Ecto neural progenitor cell (in vitro differentiated cells): ENCODE measurements around the gene SLC6A2.

Experiments
- DNase-seq: peaks from one replicate; pipeline ENCODE4 v3.0.0-alpha.2; 2018; ENCODE audit warnings: low spot score

The SLC6A2 gene

GRCh38 chr16:55647798-55648197, 8.0 kb upstream of the SLC6A2 start:
- no peak for DNase-seq

- DNase-seq = peak; percentile 26
Measured at GRCh38 chr16:55651841-55652824, 3.7 kb upstream of the SLC6A2 start.

GRCh38 chr16:55653106-55653505, 2.7 kb upstream of the SLC6A2 start:
- DNase-seq = no peak

GRCh38 chr16:55655381-55655896, 349 bp upstream of the SLC6A2 start:
- DNase-seq = no peak

GRCh38 chr16:55656691-55657092, 904 bp downstream of the SLC6A2 start:
- DNase-seq = no peak

- no peak for DNase-seq
Measured at GRCh38 chr16:55657616-55658015, 1.8 kb downstream of the SLC6A2 start.

- no peak for DNase-seq
Measured at GRCh38 chr16:55658898-55659420, 3.2 kb downstream of the SLC6A2 start.

- no peak for DNase-seq
Measured at GRCh38 chr16:55660026-55660425, 4.2 kb downstream of the SLC6A2 start.

GRCh38 chr16:55660828-55661227, 5.0 kb downstream of the SLC6A2 start:
- DNase-seq = no peak

- no peak for DNase-seq
Measured at GRCh38 chr16:55661941-55662643, 6.3 kb downstream of the SLC6A2 start.

- DNase-seq = no peak
Measured at GRCh38 chr16:55662644-55663031, 6.8 kb downstream of the SLC6A2 start.

GRCh38 chr16:55663225-55663624, 7.4 kb downstream of the SLC6A2 start:
- no peak for DNase-seq

GRCh38 chr16:55663765-55664677, 8.2 kb downstream of the SLC6A2 start:
- no peak for DNase-seq

- DNase-seq = no peak
Measured at GRCh38 chr16:55664786-55665407, 9.1 kb downstream of the SLC6A2 start.

GRCh38 chr16:55665511-55665910, 9.7 kb downstream of the SLC6A2 start:
- DNase-seq = no peak

- no peak for DNase-seq
Measured at GRCh38 chr16:55666012-55666411, 10.2 kb downstream of the SLC6A2 start.

- no peak for DNase-seq
Measured at GRCh38 chr16:55667753-55668152, 12.0 kb downstream of the SLC6A2 start.

GRCh38 chr16:55668340-55669281, 12.8 kb downstream of the SLC6A2 start:
- DNase-seq = no peak

GRCh38 chr16:55671206-55671973, 15.6 kb downstream of the SLC6A2 start:
- DNase-seq = no peak
